ENCODE results near the gene MTR. TPM values are rescaled to one million over a fixed set of nuclear protein-coding genes. Genes with fewer than 3 reads are reported as not detected.

MTR gene
- total and polyA plus RNA-seq, 4 donors, result 2.5 to 19.0 (median 8.6) TPM

- TF ChIP-seq YY1 (IDR thresholded peaks at IDR 0.05) (no peak), ZBTB33 (IDR thresholded peaks at IDR 0.05) (no peak), FOXA1 (IDR thresholded peaks at IDR 0.05) (no peak), REST (IDR thresholded peaks at IDR 0.05) (no peak), NR2F2 (IDR thresholded peaks at IDR 0.05) (no peak), RXRA (IDR thresholded peaks at IDR 0.05) (no peak), HNF4G (IDR thresholded peaks at IDR 0.05) (no peak)
Measured at GRCh38 chr1:236862219-236862591, 67.1 kb downstream of the MTR start.

GRCh38 chr1:236862615-236863211 lies 67.6 kb downstream of the MTR start:
- DNase-seq (ENCODE audit: low spot score), result no peak
- Histone ChIP-seq H3K4me1 (ENCODE audit: control insufficient read depth in 4 of 4, insufficient read depth in 4 of 4, low read length in 3 of 4) (peaks cover 13 to 30% (median 28%) of the 10 kb centered on the region in 4 donors), H3K36me3 (ENCODE audit: control insufficient read depth in 4 of 4, insufficient read depth in 3 of 4, low read depth in 1 of 4, low read length in 3 of 4) (peaks cover 0 to 12% (median 2%) of the 10 kb centered on the region in 4 donors), H3K27ac (ENCODE audit: low read depth in 1 of 2, low read length in 2 of 2) (peak overlapping the region; percentile 63 to 81), H3K27me3 (ENCODE audit: control insufficient read depth in 4 of 4, insufficient read depth in 4 of 4, low read length in 3 of 4) (no peaks in the 10 kb centered on the region), H3K9ac (ENCODE audit: low read depth in 1 of 2, low read length in 2 of 2) (no peak overlapping the region), H3K9me3 (ENCODE audit: control insufficient read depth in 4 of 4, low read length in 3 of 4) (no peaks in the 10 kb centered on the region), H3K4me3 (ENCODE audit: low read depth in 1 of 3, low read length in 3 of 3) (no peak overlapping the region)
- WGBS, result 27% methylated on average over 5 of the region's 5 CpGs
- peak; percentile 69 for TF ChIP-seq YY1 (IDR thresholded peaks at IDR 0.05)
- peak; percentile 79 for TF ChIP-seq ATF3 (IDR thresholded peaks at IDR 0.05)
- TF ChIP-seq GABPA (IDR thresholded peaks at IDR 0.05 in 1 of 2, conservative IDR thresholded peaks at IDR 0.05 in 1 of 2), result peak in 1 of 2 donors; percentile 53
- peak; percentile 62 for TF ChIP-seq FOXA1 (IDR thresholded peaks at IDR 0.05)
- TF ChIP-seq HNF4A (conservative IDR thresholded peaks at IDR 0.05), result peak; percentile 78 to 87
- peak; percentile 65 for TF ChIP-seq FOXA2 (IDR thresholded peaks at IDR 0.05)
- peak; percentile 79 for TF ChIP-seq MAX (IDR thresholded peaks at IDR 0.05)
- peak; percentile 92 to 95 for TF ChIP-seq RXRA (IDR thresholded peaks at IDR 0.05)
- peak; percentile 73 to 94 for TF ChIP-seq JUND (IDR thresholded peaks at IDR 0.05)
- no peak for TF ChIP-seq CTCF (IDR thresholded peaks at IDR 0.05; ENCODE audit: low read depth, low read length, missing input control)
- peak; percentile 51 to 55 for TF ChIP-seq RAD21 (IDR thresholded peaks at IDR 0.05)
- TF ChIP-seq EGR1 (IDR thresholded peaks at IDR 0.05; ENCODE audit: low read depth in 2 of 2), result peak in 1 of 2 donors; percentile 51
- peak; percentile 67 for TF ChIP-seq REST (IDR thresholded peaks at IDR 0.05)
- peak; percentile 85 for TF ChIP-seq ZBTB33 (IDR thresholded peaks at IDR 0.05)
- TF ChIP-seq HNF4G (IDR thresholded peaks at IDR 0.05), result peak; percentile 50
- no peak for TF ChIP-seq TAF1 (conservative IDR thresholded peaks at IDR 0.05)
- TF ChIP-seq NR2F2 (IDR thresholded peaks at IDR 0.05), result peak; percentile 40

More at GRCh38 chr1:236862219-236862591, 67.1 kb downstream of the MTR start:
- Histone ChIP-seq H3K36me3 (ENCODE audit: control insufficient read depth in 4 of 4, insufficient read depth in 3 of 4, low read depth in 1 of 4, low read length in 3 of 4) (peaks cover 0 to 9% (median 1%) of the 10 kb centered on the region in 4 donors), H3K27ac (ENCODE audit: low read depth in 1 of 2, low read length in 2 of 2) (peak overlapping the region; percentile 63 to 81), H3K9me3 (ENCODE audit: control insufficient read depth in 4 of 4, low read length in 3 of 4) (no peaks in the 10 kb centered on the region), H3K27me3 (ENCODE audit: control insufficient read depth in 4 of 4, insufficient read depth in 4 of 4, low read length in 3 of 4) (no peaks in the 10 kb centered on the region), H3K4me3 (ENCODE audit: low read depth in 1 of 3, low read length in 3 of 3) (peak overlapping the region in 1 of 3 donors; percentile 26), H3K4me1 (ENCODE audit: control insufficient read depth in 4 of 4, insufficient read depth in 4 of 4, low read length in 3 of 4) (peaks cover 13 to 30% (median 28%) of the 10 kb centered on the region in 4 donors), H3K9ac (ENCODE audit: low read depth in 1 of 2, low read length in 2 of 2) (no peak overlapping the region)
- WGBS, result 72% methylated on average over 4 of the region's 4 CpGs
- DNase-seq (ENCODE audit: low spot score), result no peak
